ENCODE measurements around the gene FRY. TPM values are rescaled to one million over a fixed set of nuclear protein-coding genes. Genes with fewer than 3 reads are reported as not detected.

The FRY gene
- total and polyA plus RNA-seq, 2 of the 13 experiments (the other 11 are each of a cell fraction or from before 2014, with no cell fraction given), result 8.2 to 13.1 TPM

DNA sequence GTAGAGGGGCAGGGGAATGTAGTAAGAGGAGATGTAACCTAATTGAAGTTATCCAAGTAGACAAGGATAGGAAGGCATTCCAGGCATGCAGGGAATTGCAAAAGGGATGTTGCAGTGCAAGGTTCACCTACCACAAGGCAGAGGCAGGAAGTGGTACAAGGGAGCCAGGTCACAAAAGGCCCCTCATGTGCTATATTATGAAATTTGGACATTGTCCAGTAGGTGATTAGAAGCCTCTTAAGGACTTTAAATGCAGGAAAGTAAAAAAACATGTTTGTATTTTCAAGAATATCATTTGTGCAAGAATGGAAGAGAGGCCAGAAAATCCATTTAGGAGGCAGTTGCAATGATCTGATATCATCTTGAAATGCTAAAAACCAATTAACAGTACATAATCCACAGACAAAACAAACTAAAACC is 111.4 kb downstream of the FRY start (continued):
- TF ChIP-seq HMG20A (CRISPR knock-in tag; IDR thresholded peaks at IDR 0.05; ENCODE audit: borderline replicate concordance) (peak; percentile 93; the same call in 1 of the 2 replicates), KDM3A (CRISPR knock-in tag; IDR thresholded peaks at IDR 0.05; ENCODE audit: low read depth) (peak; percentile 90; the same call in 1 of the 2 replicates), NR0B2 (CRISPR knock-in tag; IDR thresholded peaks at IDR 0.05) (no peak), SMAD9 (CRISPR knock-in tag; IDR thresholded peaks at IDR 0.05) (no peak), TCF7 (IDR thresholded peaks at IDR 0.05; ENCODE audit: low read depth) (peak; percentile 77), SMC3 (IDR thresholded peaks at IDR 0.05; ENCODE audit: low read length) (peak; percentile 57), BCL6 (CRISPR knock-in tag; IDR thresholded peaks at IDR 0.05) (peak; percentile 97), DRAP1 (CRISPR knock-in tag; IDR thresholded peaks at IDR 0.05) (0 out of 2 replicates have a peak, but pooled peaks have one; percentile 43), REST (IDR thresholded peaks at IDR 0.05; ENCODE audit: borderline replicate concordance in 1 of 2, low read depth in 1 of 2, low read length in 2 of 2) (peak in 1 of 2 experiments; percentile 47; a peak in 1 of 4 replicates), RFXAP (CRISPR knock-in tag; IDR thresholded peaks at IDR 0.05; ENCODE audit: borderline replicate concordance) (peak; percentile 87), ZNF160 (CRISPR knock-in tag; IDR thresholded peaks at IDR 0.05) (no peak), ZNF44 (CRISPR knock-in tag; IDR thresholded peaks at IDR 0.05) (no peak), RXRA (CRISPR knock-in tag; IDR thresholded peaks at IDR 0.05) (peak; percentile 87; the same call in 1 of the 2 replicates), NFYC (CRISPR knock-in tag; IDR thresholded peaks at IDR 0.05) (peak; percentile 22; the same call in 1 of the 2 replicates), ZNF556 (CRISPR knock-in tag; IDR thresholded peaks at IDR 0.05; ENCODE audit: borderline replicate concordance) (peak; percentile 47; the same call in 1 of the 2 replicates), NFKBIZ (CRISPR knock-in tag; IDR thresholded peaks at IDR 0.05) (peak; percentile 93; the same call in 1 of the 2 replicates), SIX4 (CRISPR knock-in tag; IDR thresholded peaks at IDR 0.05) (peak; percentile 86), ZFP37 (CRISPR knock-in tag; IDR thresholded peaks at IDR 0.05; ENCODE audit: borderline replicate concordance) (peak; percentile 83; the same call in 1 of the 2 replicates), ZNF124 (CRISPR knock-in tag; IDR thresholded peaks at IDR 0.05) (peak; percentile 85; the same call in 1 of the 2 replicates)
- TF ChIP-seq, protein P1, sequence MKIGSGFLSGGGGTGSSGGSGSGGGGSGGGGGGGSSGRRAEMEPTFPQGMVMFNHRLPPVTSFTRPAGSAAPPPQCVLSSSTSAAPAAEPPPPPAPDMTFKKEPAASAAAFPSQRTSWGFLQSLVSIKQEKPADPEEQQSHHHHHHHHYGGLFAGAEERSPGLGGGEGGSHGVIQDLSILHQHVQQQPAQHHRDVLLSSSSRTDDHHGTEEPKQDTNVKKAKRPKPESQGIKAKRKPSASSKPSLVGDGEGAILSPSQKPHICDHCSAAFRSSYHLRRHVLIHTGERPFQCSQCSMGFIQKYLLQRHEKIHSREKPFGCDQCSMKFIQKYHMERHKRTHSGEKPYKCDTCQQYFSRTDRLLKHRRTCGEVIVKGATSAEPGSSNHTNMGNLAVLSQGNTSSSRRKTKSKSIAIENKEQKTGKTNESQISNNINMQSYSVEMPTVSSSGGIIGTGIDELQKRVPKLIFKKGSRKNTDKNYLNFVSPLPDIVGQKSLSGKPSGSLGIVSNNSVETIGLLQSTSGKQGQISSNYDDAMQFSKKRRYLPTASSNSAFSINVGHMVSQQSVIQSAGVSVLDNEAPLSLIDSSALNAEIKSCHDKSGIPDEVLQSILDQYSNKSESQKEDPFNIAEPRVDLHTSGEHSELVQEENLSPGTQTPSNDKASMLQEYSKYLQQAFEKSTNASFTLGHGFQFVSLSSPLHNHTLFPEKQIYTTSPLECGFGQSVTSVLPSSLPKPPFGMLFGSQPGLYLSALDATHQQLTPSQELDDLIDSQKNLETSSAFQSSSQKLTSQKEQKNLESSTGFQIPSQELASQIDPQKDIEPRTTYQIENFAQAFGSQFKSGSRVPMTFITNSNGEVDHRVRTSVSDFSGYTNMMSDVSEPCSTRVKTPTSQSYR (CRISPR knock-in tag; IDR thresholded peaks at IDR 0.05; ENCODE audit: borderline replicate concordance), result peak; percentile 69; the same call in 1 of the 2 replicates
- TF ChIP-seq, protein P2, sequence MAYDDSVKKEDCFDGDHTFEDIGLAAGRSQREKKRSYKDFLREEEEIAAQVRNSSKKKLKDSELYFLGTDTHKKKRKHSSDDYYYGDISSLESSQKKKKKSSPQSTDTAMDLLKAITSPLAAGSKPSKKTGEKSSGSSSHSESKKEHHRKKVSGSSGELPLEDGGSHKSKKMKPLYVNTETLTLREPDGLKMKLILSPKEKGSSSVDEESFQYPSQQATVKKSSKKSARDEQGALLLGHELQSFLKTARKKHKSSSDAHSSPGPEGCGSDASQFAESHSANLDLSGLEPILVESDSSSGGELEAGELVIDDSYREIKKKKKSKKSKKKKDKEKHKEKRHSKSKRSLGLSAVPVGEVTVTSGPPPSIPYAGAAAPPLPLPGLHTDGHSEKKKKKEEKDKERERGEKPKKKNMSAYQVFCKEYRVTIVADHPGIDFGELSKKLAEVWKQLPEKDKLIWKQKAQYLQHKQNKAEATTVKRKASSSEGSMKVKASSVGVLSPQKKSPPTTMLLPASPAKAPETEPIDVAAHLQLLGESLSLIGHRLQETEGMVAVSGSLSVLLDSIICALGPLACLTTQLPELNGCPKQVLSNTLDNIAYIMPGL (CRISPR knock-in tag; IDR thresholded peaks at IDR 0.05; ENCODE audit: borderline replicate concordance in 1 of 2, low read depth in 1 of 2), result peak in 1 of 2 experiments; percentile 55; a peak in 1 of 4 replicates

Measured in HepG2 (cell line).